Loucy (cell line): ENCODE measurements around the gene RSPRY1.

Source experiments
- EZH2phosphoT487 ChIP-seq: fragments of 200-600 bp; IDR thresholded peaks from 2 replicates; pipeline ENCODE4 v1.6.1; 2018; ENCODE audit warnings: antibody characterized with exemption, mild to moderate bottlenecking, moderate library complexity, borderline replicate concordance
- TF ChIP-seq, protein P1 (sequence below): fragments of 200-600 bp; sonication (generic); conservative IDR thresholded peaks from 2 replicates; pipeline ENCODE4 v1.5.1; 2014; ENCODE audit warnings: mild to moderate bottlenecking, antibody characterized with exemption, low read length

DNA sequence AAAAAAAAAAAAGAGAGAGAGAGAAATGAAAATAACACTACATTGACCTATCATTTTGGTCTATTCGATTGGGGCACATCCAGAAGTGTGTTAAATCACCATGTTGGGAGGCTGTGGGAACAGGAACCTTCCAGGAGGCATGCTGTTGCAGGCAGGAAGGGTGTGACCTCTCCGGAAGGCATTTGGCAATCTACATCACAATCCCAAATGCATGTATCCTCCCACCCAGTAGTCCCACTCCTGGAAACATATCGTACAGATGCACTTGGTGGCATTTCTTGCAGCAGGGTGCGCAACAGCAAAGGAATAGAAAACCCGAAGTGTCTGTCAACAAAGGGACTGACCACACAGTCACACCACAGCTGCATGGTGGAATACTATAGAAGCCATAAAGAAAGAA is 90.5 kb downstream of the RSPRY1 start:
- TF ChIP-seq, protein P1, sequence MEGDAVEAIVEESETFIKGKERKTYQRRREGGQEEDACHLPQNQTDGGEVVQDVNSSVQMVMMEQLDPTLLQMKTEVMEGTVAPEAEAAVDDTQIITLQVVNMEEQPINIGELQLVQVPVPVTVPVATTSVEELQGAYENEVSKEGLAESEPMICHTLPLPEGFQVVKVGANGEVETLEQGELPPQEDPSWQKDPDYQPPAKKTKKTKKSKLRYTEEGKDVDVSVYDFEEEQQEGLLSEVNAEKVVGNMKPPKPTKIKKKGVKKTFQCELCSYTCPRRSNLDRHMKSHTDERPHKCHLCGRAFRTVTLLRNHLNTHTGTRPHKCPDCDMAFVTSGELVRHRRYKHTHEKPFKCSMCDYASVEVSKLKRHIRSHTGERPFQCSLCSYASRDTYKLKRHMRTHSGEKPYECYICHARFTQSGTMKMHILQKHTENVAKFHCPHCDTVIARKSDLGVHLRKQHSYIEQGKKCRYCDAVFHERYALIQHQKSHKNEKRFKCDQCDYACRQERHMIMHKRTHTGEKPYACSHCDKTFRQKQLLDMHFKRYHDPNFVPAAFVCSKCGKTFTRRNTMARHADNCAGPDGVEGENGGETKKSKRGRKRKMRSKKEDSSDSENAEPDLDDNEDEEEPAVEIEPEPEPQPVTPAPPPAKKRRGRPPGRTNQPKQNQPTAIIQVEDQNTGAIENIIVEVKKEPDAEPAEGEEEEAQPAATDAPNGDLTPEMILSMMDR: no peak
- TF ChIP-seq EZH2phosphoT487: no peak
